ENCODE data around the gene SSBP2. TPM values are rescaled to one million over a fixed set of nuclear protein-coding genes. Genes with fewer than 3 reads are reported as not detected.
"Not testable (repeated sequence)": the region's sequence is repeated elsewhere in the genome, so short reads cannot be mapped to it uniquely, and the experiment has no call there.

Gene SSBP2
- total RNA-seq, 1 donor from 2014 or later = 24.3 TPM

DNA sequence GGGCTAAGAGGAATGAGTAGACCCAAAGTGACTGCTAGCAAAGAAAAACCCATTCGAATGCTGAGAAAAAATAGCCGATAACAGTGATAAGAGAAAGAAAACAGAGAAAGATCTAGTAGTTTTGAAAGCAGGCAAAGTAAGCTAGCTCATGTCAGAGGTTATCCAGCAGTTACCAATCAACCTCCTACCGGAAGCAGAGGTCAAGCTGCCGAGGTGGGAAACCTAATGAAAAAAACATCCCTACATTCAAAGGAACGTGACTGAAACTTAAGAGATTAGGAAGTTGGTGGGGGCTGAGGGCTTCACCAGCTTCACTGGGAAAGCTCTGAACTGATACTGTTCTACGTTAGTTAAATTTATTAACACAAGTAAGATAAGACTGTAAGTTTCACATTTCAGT lies 32.6 kb downstream of the SSBP2 start:
- Mint-ChIP-seq H3K9me3 (no peaks in the 10 kb centered on the region), H3K4me3 (ENCODE audit: low read depth) (no peak overlapping the region), H3K27me3 (ENCODE audit: low read depth) (no peaks in the 10 kb centered on the region), H3K27ac (peak overlapping the region; percentile 10), H3K36me3 (ENCODE audit: low read depth) (peaks cover 12% of the 10 kb centered on the region), H3K4me1 (ENCODE audit: low read depth) (peaks cover 45% of the 10 kb centered on the region)
- DNase-seq (ENCODE audit: low spot score) = no peak
- intact Hi-C loops (cut with micrococcal nuclease) = no loop called here

- Mint-ChIP-seq H3K4me3 (ENCODE audit: low read depth) (no peak overlapping the region), H3K9me3 (no peaks in the 10 kb centered on the region), H3K27ac (peak overlapping the region; percentile 10), H3K4me1 (ENCODE audit: low read depth) (peaks cover 45% of the 10 kb centered on the region), H3K27me3 (ENCODE audit: low read depth) (no peaks in the 10 kb centered on the region), H3K36me3 (ENCODE audit: low read depth) (peaks cover 12% of the 10 kb centered on the region)
- intact Hi-C loops (cut with micrococcal nuclease) = no loop called here
- no peak for DNase-seq (ENCODE audit: low spot score)
Observed at GRCh38 chr5:81717860-81718259, 33.0 kb downstream of the SSBP2 start.

DNA sequence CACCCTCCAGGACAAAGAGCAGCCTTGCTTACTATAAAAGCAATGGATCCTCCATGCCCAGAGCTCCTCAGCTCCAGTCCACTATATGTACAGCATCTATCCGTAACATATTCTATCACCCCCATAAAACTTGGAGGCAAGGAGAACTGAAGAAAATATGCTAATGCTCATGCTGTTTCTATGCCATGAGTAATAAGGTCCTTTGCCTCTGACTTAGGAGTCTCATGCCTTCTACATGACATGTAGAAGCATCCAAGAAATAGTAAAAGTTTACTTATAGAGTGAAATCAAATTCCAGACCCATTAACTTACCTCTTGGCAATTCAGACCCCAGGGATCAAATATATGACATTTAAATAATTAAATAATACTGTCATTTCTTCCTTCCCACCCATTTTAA lies 33.7 kb downstream of the SSBP2 start:
- no peaks in the 10 kb centered on the region for H3K27me3 Mint-ChIP-seq (ENCODE audit: low read depth)
- intact Hi-C loops (cut with micrococcal nuclease) = no loop called here

DNA sequence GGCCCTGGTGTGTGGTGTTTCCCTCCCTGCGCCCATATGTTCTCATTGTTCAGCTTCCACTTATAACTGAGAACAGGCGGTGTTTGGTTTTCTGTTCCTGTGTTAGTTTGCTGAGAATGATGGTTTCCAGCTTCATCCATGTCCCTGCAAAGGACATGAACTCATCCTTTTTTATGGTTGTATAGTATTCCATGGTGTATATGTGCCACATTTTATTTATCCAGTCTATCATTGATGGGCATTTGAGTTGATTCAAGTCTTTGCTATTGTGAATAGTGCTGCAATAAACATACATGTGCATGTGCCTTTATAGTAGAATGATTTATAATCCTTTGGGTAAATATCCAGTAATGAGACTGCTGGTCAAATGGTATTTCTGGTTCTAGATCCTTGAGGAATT lies 36.8 kb downstream of the SSBP2 start:
- DNase-seq (ENCODE audit: low spot score); intact Hi-C loops (cut with micrococcal nuclease); H3K27me3 Mint-ChIP-seq (ENCODE audit: low read depth); H3K27ac Mint-ChIP-seq; H3K4me3 Mint-ChIP-seq (ENCODE audit: low read depth); H3K9me3 Mint-ChIP-seq: not testable (repeated sequence)
- Mint-ChIP-seq H3K4me1 (ENCODE audit: low read depth) (peaks cover 26% of the 10 kb centered on the region), H3K36me3 (ENCODE audit: low read depth) (peaks cover 12% of the 10 kb centered on the region)

More for the DNA sequence above, 33.7 kb downstream of the SSBP2 start:
- no peak for DNase-seq (ENCODE audit: low spot score)
- Mint-ChIP-seq H3K4me3 (ENCODE audit: low read depth) (no peak overlapping the region), H3K4me1 (ENCODE audit: low read depth) (peaks cover 45% of the 10 kb centered on the region), H3K36me3 (ENCODE audit: low read depth) (peaks cover 12% of the 10 kb centered on the region), H3K9me3 (no peaks in the 10 kb centered on the region), H3K27ac (no peak overlapping the region)

- Mint-ChIP-seq H3K27ac (no peak overlapping the region), H3K4me3 (ENCODE audit: low read depth) (no peak overlapping the region), H3K4me1 (ENCODE audit: low read depth) (peaks cover 2% of the 10 kb centered on the region), H3K36me3 (ENCODE audit: low read depth) (peaks cover 16% of the 10 kb centered on the region), H3K9me3 (no peaks in the 10 kb centered on the region), H3K27me3 (ENCODE audit: low read depth) (no peaks in the 10 kb centered on the region)
- DNase-seq (ENCODE audit: low spot score) = no peak
- intact Hi-C loops (cut with micrococcal nuclease) = no loop called here
Observed at GRCh38 chr5:81708889-81709288, 42.0 kb downstream of the SSBP2 start.

DNA sequence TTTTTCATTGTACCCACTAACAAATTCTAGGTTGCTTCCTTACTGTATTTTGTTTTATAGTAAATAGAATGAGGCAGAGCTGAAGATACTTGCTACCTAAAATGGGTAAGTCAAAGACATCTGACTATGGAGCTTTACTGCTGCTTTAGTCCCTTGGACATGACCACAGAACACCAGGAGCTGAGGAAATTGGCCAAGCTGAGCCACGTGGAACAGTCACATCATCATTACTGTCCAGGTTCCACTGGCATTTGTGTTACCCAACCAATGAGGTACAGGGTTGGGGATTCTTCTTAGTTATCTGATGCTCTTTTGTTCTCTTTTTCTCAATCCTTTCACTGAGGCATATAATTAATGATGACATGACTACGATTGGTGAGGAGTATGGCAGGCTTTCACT lies 47.1 kb downstream of the SSBP2 start:
- Mint-ChIP-seq H3K4me3 (ENCODE audit: low read depth) (no peak overlapping the region), H3K36me3 (ENCODE audit: low read depth) (peaks cover 42% of the 10 kb centered on the region), H3K27ac (no peak overlapping the region), H3K9me3 (peaks cover 15% of the 10 kb centered on the region), H3K4me1 (ENCODE audit: low read depth) (peaks cover 2% of the 10 kb centered on the region), H3K27me3 (ENCODE audit: low read depth) (no peaks in the 10 kb centered on the region)
- DNase-seq (ENCODE audit: low spot score) = no peak
- intact Hi-C loops (cut with micrococcal nuclease) = no loop called here

DNA sequence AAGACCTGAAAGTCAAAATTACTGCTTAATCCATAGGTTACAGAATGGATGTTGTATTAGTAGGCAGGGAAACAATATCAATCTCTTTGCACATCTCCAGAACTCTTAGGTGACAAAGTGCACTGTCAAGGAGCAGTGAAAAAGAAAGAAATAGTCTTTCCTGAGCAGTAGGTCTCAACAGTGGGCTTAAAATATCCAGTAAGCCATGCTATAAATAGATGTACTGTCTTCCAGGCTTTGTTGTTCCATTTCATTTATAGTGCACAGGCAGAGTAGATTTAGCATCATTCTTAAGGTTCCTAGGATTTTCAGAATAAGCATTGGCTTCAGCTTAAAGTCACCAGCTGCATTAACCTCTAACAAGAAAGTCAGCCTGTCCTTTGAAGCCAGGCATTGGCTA lies 50.7 kb downstream of the SSBP2 start:
- Mint-ChIP-seq H3K4me3 (ENCODE audit: low read depth) (no peak overlapping the region), H3K36me3 (ENCODE audit: low read depth) (peaks cover 34% of the 10 kb centered on the region), H3K9me3 (peaks cover 15% of the 10 kb centered on the region), H3K27me3 (ENCODE audit: low read depth) (no peaks in the 10 kb centered on the region), H3K4me1 (ENCODE audit: low read depth) (peaks cover 16% of the 10 kb centered on the region), H3K27ac (no peak overlapping the region)
- DNase-seq (ENCODE audit: low spot score) = no peak
- intact Hi-C loops (cut with micrococcal nuclease) = no loop called here

DNA sequence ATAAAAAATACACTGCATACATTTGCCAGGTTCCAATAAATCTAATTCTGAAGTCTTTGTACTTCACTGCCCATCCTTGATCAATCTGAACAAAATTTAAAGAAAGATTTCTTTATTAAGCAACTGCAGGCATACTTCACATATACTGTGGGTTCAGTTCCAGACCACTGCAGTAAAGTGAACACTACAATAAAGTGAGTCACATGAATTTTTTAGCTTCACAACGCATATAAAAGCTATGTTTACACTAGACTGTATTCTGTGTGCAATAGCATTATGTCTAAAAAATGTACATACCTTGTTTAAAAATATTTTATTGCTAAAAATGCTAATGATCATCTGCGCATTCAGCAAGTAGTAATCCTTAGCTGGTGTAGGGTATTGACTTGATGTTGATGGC lies 52.1 kb downstream of the SSBP2 start:
- H3K36me3 Mint-ChIP-seq (ENCODE audit: low read depth) = peaks cover 35% of the 10 kb centered on the region
- H3K4me3 Mint-ChIP-seq (ENCODE audit: low read depth) = no peak overlapping the region
- H3K27me3 Mint-ChIP-seq (ENCODE audit: low read depth) = no peaks in the 10 kb centered on the region
- peaks cover 15% of the 10 kb centered on the region for H3K9me3 Mint-ChIP-seq
- intact Hi-C loops (cut with micrococcal nuclease) = no loop called here
- DNase-seq (ENCODE audit: low spot score) = no peak
- H3K27ac Mint-ChIP-seq = no peak overlapping the region
- H3K4me1 Mint-ChIP-seq (ENCODE audit: low read depth) = peaks cover 18% of the 10 kb centered on the region

- H3K4me3 Mint-ChIP-seq (ENCODE audit: low read depth) = no peak overlapping the region
- H3K27ac Mint-ChIP-seq = no peak overlapping the region
- intact Hi-C loops (cut with micrococcal nuclease) = no loop called here
- no peak for DNase-seq (ENCODE audit: low spot score)
- H3K27me3 Mint-ChIP-seq (ENCODE audit: low read depth) = no peaks in the 10 kb centered on the region
- H3K9me3 Mint-ChIP-seq = peaks cover 21% of the 10 kb centered on the region
- peaks cover 39% of the 10 kb centered on the region for H3K36me3 Mint-ChIP-seq (ENCODE audit: low read depth)
- peaks cover 19% of the 10 kb centered on the region for H3K4me1 Mint-ChIP-seq (ENCODE audit: low read depth)
Observed at GRCh38 chr5:81696418-81697397, 54.2 kb downstream of the SSBP2 start.

GRCh38 chr5:81694726-81695125 lies 56.2 kb downstream of the SSBP2 start:
- DNase-seq (ENCODE audit: low spot score) = no peak
- H3K9me3 Mint-ChIP-seq = peaks cover 29% of the 10 kb centered on the region
- peaks cover 19% of the 10 kb centered on the region for H3K4me1 Mint-ChIP-seq (ENCODE audit: low read depth)
- no peak overlapping the region for H3K4me3 Mint-ChIP-seq (ENCODE audit: low read depth)
- peaks cover 48% of the 10 kb centered on the region for H3K36me3 Mint-ChIP-seq (ENCODE audit: low read depth)
- H3K27ac Mint-ChIP-seq = no peak overlapping the region
- H3K27me3 Mint-ChIP-seq (ENCODE audit: low read depth) = no peaks in the 10 kb centered on the region
- intact Hi-C loops (cut with micrococcal nuclease) = no loop called here

DNA sequence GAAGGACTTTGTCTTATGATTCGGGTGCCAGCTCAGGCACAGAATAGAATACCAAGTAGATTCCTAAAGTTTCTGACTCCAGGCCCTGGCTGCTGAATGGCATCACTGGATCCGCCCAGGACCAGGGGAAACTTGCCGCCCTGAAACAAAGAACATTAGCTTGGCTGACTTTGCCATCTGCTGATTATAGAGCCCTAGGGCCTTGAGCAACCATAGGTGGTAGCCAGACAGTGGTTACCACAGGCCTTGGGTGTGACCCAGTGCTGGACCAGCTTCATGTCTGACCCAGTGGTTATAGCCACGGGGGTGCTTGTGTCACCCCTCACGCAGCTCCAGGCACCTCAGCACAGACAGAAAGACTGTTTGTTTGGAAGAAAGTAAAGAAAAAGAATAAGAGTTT lies 62.7 kb downstream of the SSBP2 start:
- peaks cover 51% of the 10 kb centered on the region for H3K9me3 Mint-ChIP-seq
- no peaks in the 10 kb centered on the region for H3K27me3 Mint-ChIP-seq (ENCODE audit: low read depth)
- no peaks in the 10 kb centered on the region for H3K4me1 Mint-ChIP-seq (ENCODE audit: low read depth)
- H3K36me3 Mint-ChIP-seq (ENCODE audit: low read depth) = peaks cover 64% of the 10 kb centered on the region
- intact Hi-C loops (cut with micrococcal nuclease) = no loop called here
- H3K4me3 Mint-ChIP-seq (ENCODE audit: low read depth) = no peak overlapping the region
- no peak for DNase-seq (ENCODE audit: low spot score)
- H3K27ac Mint-ChIP-seq = no peak overlapping the region

GRCh38 chr5:81687292-81687691 lies 63.6 kb downstream of the SSBP2 start:
- Mint-ChIP-seq H3K27me3 (ENCODE audit: low read depth) (no peaks in the 10 kb centered on the region), H3K27ac (no peak overlapping the region), H3K4me1 (ENCODE audit: low read depth) (no peaks in the 10 kb centered on the region), H3K36me3 (ENCODE audit: low read depth) (peaks cover 61% of the 10 kb centered on the region), H3K4me3 (ENCODE audit: low read depth) (no peak overlapping the region), H3K9me3 (peaks cover 47% of the 10 kb centered on the region)
- no peak for DNase-seq (ENCODE audit: low spot score)
- intact Hi-C loops (cut with micrococcal nuclease) = no loop called here

- no peak for DNase-seq (ENCODE audit: low spot score)
- Mint-ChIP-seq H3K4me3 (ENCODE audit: low read depth) (no peak overlapping the region), H3K27me3 (ENCODE audit: low read depth) (no peaks in the 10 kb centered on the region), H3K36me3 (ENCODE audit: low read depth) (peaks cover 55% of the 10 kb centered on the region), H3K4me1 (ENCODE audit: low read depth) (no peaks in the 10 kb centered on the region), H3K9me3 (peaks cover 38% of the 10 kb centered on the region), H3K27ac (no peak overlapping the region)
- intact Hi-C loops (cut with micrococcal nuclease) = no loop called here
Observed at GRCh38 chr5:81685471-81685870, 65.4 kb downstream of the SSBP2 start.

Data from activated T-helper 2 cell treated with anti-CD3 and anti-CD28 coated beads, Interferon-gamma antibody, Interleukin-2, Interleukin-4, amounts not matched to agents 10 μg/mL and 5 μg/mL and 100 μg/mL, durations not matched to agents 14 hours and 24 hours and 36 hours (primary cell).